HL-60 (cell line): Measurements from ENCODE around the gene TMEM184B.

Experiments used
- GABPA ChIP-seq: IDR thresholded peaks from 2 replicates; pipeline ENCODE4 v1.6.1; 2012; ENCODE audit warnings: low read depth
- POLR2AphosphoS5 ChIP-seq: IDR thresholded peaks from 2 replicates; pipeline ENCODE4 v1.6.1; 2012; ENCODE audit warnings: low read depth
- SPI1 ChIP-seq: IDR thresholded peaks from 2 replicates; pipeline ENCODE4 v1.6.1; 2012; ENCODE audit warnings: low read depth, mild to moderate bottlenecking, borderline replicate concordance
- TF ChIP-seq, protein P1 (sequence below): IDR thresholded peaks from one replicate; pipeline ENCODE4 v1.5.1; 2011; ENCODE audit warnings: low read length, control low read depth, inconsistent platforms; ENCODE audit not compliant: insufficient read depth
- TF ChIP-seq, protein P2 (sequence below): IDR thresholded peaks from 2 replicates; pipeline ENCODE4 v1.6.1; 2012; ENCODE audit warnings: low read depth; ENCODE audit not compliant: insufficient replicate concordance

DNA sequence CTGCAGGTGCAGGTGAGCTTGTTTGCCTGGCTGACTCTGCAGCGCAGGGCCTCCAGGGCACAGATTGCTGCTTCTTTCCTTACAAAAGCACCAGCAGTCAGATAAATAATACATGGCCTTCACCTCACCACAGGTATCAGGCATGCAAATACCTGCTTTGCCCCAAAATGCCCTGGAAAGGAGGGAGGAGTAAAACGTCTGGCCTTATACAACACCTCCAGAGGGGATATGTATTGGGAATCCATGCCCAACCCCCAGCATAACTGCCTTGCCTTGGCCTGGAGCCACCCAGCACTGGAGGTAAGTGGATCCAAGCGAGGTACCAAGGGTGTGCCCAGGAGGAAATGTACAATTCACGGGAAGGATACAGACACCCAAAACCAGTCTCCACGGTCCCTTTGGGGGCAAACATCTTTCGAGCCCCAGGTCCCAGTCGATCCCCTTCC is 860 bp downstream of the TMEM184B start:
- TF ChIP-seq, protein P1, sequence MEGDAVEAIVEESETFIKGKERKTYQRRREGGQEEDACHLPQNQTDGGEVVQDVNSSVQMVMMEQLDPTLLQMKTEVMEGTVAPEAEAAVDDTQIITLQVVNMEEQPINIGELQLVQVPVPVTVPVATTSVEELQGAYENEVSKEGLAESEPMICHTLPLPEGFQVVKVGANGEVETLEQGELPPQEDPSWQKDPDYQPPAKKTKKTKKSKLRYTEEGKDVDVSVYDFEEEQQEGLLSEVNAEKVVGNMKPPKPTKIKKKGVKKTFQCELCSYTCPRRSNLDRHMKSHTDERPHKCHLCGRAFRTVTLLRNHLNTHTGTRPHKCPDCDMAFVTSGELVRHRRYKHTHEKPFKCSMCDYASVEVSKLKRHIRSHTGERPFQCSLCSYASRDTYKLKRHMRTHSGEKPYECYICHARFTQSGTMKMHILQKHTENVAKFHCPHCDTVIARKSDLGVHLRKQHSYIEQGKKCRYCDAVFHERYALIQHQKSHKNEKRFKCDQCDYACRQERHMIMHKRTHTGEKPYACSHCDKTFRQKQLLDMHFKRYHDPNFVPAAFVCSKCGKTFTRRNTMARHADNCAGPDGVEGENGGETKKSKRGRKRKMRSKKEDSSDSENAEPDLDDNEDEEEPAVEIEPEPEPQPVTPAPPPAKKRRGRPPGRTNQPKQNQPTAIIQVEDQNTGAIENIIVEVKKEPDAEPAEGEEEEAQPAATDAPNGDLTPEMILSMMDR: no peak
- no peak for TF ChIP-seq POLR2AphosphoS5
- TF ChIP-seq SPI1: no peak
- TF ChIP-seq, protein P2, sequence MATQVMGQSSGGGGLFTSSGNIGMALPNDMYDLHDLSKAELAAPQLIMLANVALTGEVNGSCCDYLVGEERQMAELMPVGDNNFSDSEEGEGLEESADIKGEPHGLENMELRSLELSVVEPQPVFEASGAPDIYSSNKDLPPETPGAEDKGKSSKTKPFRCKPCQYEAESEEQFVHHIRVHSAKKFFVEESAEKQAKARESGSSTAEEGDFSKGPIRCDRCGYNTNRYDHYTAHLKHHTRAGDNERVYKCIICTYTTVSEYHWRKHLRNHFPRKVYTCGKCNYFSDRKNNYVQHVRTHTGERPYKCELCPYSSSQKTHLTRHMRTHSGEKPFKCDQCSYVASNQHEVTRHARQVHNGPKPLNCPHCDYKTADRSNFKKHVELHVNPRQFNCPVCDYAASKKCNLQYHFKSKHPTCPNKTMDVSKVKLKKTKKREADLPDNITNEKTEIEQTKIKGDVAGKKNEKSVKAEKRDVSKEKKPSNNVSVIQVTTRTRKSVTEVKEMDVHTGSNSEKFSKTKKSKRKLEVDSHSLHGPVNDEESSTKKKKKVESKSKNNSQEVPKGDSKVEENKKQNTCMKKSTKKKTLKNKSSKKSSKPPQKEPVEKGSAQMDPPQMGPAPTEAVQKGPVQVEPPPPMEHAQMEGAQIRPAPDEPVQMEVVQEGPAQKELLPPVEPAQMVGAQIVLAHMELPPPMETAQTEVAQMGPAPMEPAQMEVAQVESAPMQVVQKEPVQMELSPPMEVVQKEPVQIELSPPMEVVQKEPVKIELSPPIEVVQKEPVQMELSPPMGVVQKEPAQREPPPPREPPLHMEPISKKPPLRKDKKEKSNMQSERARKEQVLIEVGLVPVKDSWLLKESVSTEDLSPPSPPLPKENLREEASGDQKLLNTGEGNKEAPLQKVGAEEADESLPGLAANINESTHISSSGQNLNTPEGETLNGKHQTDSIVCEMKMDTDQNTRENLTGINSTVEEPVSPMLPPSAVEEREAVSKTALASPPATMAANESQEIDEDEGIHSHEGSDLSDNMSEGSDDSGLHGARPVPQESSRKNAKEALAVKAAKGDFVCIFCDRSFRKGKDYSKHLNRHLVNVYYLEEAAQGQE: no peak
- TF ChIP-seq GABPA: no peak
